PC-9 (cell line): Measurements from ENCODE around the gene PAXX.
A peak's percentile ranks its signal among the peaks of the same experiment; 100 is the strongest.

Experiments used
- EZH2 ChIP-seq: fragments of 200-600 bp; sonication (generic); IDR thresholded peaks from 2 replicates; pipeline ENCODE4 v1.8.0; 2017; ENCODE audit warnings: antibody characterized with exemption, low read depth
- TF ChIP-seq, protein P1 (sequence below): fragments of 200-600 bp; sonication (generic); conservative IDR thresholded peaks from 2 replicates; pipeline ENCODE4 v1.6.1; 2017; ENCODE audit warnings: mixed run types, antibody characterized with exemption, mild to moderate bottlenecking, moderate library complexity

DNA sequence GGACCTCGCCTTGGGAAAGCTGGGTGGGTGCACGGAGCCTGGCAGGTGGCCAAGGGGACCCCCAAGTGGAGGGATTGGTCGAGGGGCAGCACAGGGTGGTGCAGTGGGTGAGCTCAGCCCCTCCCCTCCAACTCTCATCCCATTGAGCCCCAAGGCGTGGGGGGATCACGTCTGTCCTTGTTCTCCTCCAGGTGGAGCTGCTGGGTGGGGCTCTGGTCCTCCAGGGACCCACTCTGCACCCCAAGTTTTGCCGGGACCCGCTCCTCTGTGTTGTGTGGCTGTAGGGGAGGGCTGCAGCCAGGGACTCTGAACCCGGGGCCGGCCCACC lies 43.2 kb downstream of the PAXX start:
- TF ChIP-seq, protein P1, sequence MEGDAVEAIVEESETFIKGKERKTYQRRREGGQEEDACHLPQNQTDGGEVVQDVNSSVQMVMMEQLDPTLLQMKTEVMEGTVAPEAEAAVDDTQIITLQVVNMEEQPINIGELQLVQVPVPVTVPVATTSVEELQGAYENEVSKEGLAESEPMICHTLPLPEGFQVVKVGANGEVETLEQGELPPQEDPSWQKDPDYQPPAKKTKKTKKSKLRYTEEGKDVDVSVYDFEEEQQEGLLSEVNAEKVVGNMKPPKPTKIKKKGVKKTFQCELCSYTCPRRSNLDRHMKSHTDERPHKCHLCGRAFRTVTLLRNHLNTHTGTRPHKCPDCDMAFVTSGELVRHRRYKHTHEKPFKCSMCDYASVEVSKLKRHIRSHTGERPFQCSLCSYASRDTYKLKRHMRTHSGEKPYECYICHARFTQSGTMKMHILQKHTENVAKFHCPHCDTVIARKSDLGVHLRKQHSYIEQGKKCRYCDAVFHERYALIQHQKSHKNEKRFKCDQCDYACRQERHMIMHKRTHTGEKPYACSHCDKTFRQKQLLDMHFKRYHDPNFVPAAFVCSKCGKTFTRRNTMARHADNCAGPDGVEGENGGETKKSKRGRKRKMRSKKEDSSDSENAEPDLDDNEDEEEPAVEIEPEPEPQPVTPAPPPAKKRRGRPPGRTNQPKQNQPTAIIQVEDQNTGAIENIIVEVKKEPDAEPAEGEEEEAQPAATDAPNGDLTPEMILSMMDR = peak; percentile 48; the same call in 1 of the 2 replicates
- TF ChIP-seq EZH2 = no peak
